DND-41 (cell line): ENCODE data around the gene MAGEA2B.
"Not testable (repeated sequence)": the region's sequence is repeated elsewhere in the genome, so short reads cannot be mapped to it uniquely, and the experiment has no call there.

ENCODE experiments used
- EZH2 ChIP-seq: IDR thresholded peaks from 3 replicates; pipeline ENCODE4 v1.6.1; 2012; ENCODE audit warnings: borderline replicate concordance, low read depth, mild to moderate bottlenecking, moderate library complexity, low read length, inconsistent platforms; ENCODE audit not compliant: severe bottlenecking
- TF ChIP-seq, protein P1 (sequence below): IDR thresholded peaks from 2 replicates; pipeline ENCODE4 v1.5.1; 2012; ENCODE audit warnings: borderline replicate concordance, low read length, moderate library complexity, mild to moderate bottlenecking; ENCODE audit not compliant: poor library complexity, severe bottlenecking; ENCODE audit errors: extremely low read depth

GRCh38 chrX:152713815-152714787 is at the start of gene MAGEA2B:
- TF ChIP-seq, protein P1, sequence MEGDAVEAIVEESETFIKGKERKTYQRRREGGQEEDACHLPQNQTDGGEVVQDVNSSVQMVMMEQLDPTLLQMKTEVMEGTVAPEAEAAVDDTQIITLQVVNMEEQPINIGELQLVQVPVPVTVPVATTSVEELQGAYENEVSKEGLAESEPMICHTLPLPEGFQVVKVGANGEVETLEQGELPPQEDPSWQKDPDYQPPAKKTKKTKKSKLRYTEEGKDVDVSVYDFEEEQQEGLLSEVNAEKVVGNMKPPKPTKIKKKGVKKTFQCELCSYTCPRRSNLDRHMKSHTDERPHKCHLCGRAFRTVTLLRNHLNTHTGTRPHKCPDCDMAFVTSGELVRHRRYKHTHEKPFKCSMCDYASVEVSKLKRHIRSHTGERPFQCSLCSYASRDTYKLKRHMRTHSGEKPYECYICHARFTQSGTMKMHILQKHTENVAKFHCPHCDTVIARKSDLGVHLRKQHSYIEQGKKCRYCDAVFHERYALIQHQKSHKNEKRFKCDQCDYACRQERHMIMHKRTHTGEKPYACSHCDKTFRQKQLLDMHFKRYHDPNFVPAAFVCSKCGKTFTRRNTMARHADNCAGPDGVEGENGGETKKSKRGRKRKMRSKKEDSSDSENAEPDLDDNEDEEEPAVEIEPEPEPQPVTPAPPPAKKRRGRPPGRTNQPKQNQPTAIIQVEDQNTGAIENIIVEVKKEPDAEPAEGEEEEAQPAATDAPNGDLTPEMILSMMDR: not testable (repeated sequence)
- TF ChIP-seq EZH2: not testable (repeated sequence)
